Measurements from ENCODE around the gene ADORA3. TPM values are rescaled to one million over a fixed set of nuclear protein-coding genes. Genes with fewer than 3 reads are reported as not detected.

The ADORA3 gene
- total and polyA plus RNA-seq, 8 donors = 0.32 to 7.3 (median 1.2) TPM

- no peak for DNase-seq
- Histone ChIP-seq H3K27ac (no peak overlapping the region), H3K4me3 (no peak overlapping the region), H3K4me1 (peaks cover 0 to 17% (median 0%) of the 10 kb centered on the region in 3 donors), H3K9me3 (no peaks in the 10 kb centered on the region), H3K36me3 (no peaks in the 10 kb centered on the region), H3K27me3 (no peaks in the 10 kb centered on the region)
- no peak for TF ChIP-seq CTCF (IDR thresholded peaks at IDR 0.05)
- ATAC-seq = no peak
- intact Hi-C loops (cut with DNase I) = loop anchor here in 2 of 3 donors (5.0 to 10.0 kb wide), 2 partner anchors 133 to 146 kb away; no protein-coding TSS in a partner anchor
- WGBS, 2 donors = 76 to 78% methylated on average over 3 of the region's 3 CpGs
- no peak for FAIRE-seq
These were observed 7.9 kb upstream of the ADORA3 start for GRCh38 chr1:111511370-111511769.

GRCh38 chr1:111509997-111510375 lies 6.6 kb upstream of the ADORA3 start:
- Histone ChIP-seq H3K27ac (no peak overlapping the region), H3K36me3 (no peaks in the 10 kb centered on the region), H3K4me3 (no peak overlapping the region), H3K4me1 (peaks cover 0 to 17% (median 0%) of the 10 kb centered on the region in 3 donors), H3K27me3 (no peaks in the 10 kb centered on the region), H3K9me3 (no peaks in the 10 kb centered on the region)
- no peak for TF ChIP-seq CTCF (IDR thresholded peaks at IDR 0.05)
- intact Hi-C loops (cut with DNase I) = loop anchor here in 2 of 3 donors (5.0 to 10.0 kb wide), 3 partner anchors 135 to 255 kb away; no protein-coding TSS in a partner anchor
- WGBS, 2 donors = 65 to 69% methylated on average over 3 of the region's 3 CpGs
- DNase-seq (no peak), FAIRE-seq (no peak), ATAC-seq (no peak)

GRCh38 chr1:111507411-111508201 lies 4.2 kb upstream of the ADORA3 start:
- Histone ChIP-seq H3K9me3 (no peaks in the 10 kb centered on the region), H3K27me3 (no peaks in the 10 kb centered on the region), H3K4me1 (peaks cover 0 to 17% (median 0%) of the 10 kb centered on the region in 3 donors), H3K27ac (peak overlapping the region; percentile 54 to 92 (median 74)), H3K4me3 (peak overlapping the region in 2 of 4 donors; percentile 19 to 36), H3K36me3 (no peaks in the 10 kb centered on the region)
- ATAC-seq (peak; percentile 71 to 78 (median 74)), FAIRE-seq (no peak), DNase-seq (peak in 4 of 6 donors; percentile 59 to 79 (median 73))
- intact Hi-C loops (cut with DNase I) = loop anchor here in 1 of 3 donors (10.0 kb wide), 1 partner anchor 257 kb away; no protein-coding TSS in a partner anchor
- TF ChIP-seq CTCF (IDR thresholded peaks at IDR 0.05) = no peak
- 35 to 42% methylated on average over 14 to 15 of the region's 15 CpGs for WGBS, 2 donors

- Histone ChIP-seq H3K27ac (peak overlapping the region in 2 of 4 donors; percentile 12 to 36), H3K27me3 (no peaks in the 10 kb centered on the region), H3K36me3 (no peaks in the 10 kb centered on the region), H3K9me3 (no peaks in the 10 kb centered on the region), H3K4me3 (no peak overlapping the region), H3K4me1 (peaks cover 0 to 17% (median 0%) of the 10 kb centered on the region in 3 donors)
- intact Hi-C loops (cut with DNase I) = loop anchor here in 1 of 3 donors (10.0 kb wide), 1 partner anchor 258 kb away; no protein-coding TSS in a partner anchor
- no peak for DNase-seq
- 44 to 46% methylated on average over 2 of the region's 2 CpGs for WGBS, 2 donors
- no peak for ATAC-seq
- no peak for FAIRE-seq
- no peak for TF ChIP-seq CTCF (IDR thresholded peaks at IDR 0.05)
These were observed 3.1 kb upstream of the ADORA3 start for GRCh38 chr1:111506561-111506960.
